K562 treated with DMSO at 1 percent for 48 hours (cell line): Measurements from ENCODE around the gene KRTAP4-1. TPM values are rescaled to one million over a fixed set of nuclear protein-coding genes. Genes with fewer than 3 reads are reported as not detected.

Experiments used
- total RNA-seq: library from RNA; unstranded; fragments of 300-600 nt; gene quantifications from 2 replicates; pipeline ENCODE4 v1.2.3, GENCODE V29; 2022; ENCODE audit warnings: low replicate concordance; ENCODE audit errors: extremely low read depth

The KRTAP4-1 gene
- not detected in 2 replicates for total RNA-seq

DNA sequence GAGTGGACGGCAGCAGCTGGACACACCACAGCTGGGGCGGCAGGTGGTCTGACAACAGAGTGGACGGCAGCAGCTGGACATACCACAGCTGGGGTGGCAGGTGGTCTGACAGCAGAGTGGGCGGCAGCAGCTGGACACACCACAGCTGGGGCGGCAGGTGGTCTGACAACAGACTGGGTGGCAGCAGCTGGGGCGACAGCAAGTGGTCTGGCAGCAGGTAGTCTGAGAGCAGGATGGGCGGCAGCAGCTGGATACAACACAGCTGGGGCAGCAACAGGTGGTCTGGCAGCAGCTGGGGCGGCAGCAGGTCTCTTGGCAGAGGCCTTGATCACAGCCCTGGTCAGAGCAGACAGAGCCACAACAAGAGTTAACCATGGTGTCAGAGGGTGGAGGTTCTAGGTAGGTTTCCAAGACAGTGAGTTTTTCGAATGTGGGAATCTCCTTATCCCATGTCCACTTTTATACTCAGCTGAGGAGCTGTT lies at the start of gene KRTAP4-1:
Gene KRTAP4-1, minus strand, starts transcription at position 432 of the 482 bp plus-strand sequence. Its CDS starts 57 bp downstream, at position 375.

GRCh38 chr17:41232399-41233105 lies 47.8 kb upstream of the KRTAP4-1 start, which contains the start of gene KRTAP9-3:
Gene KRTAP9-3, plus strand, starts transcription at chr17:41232449. Its CDS starts 53 bp downstream, at chr17:41232502.

GRCh38 chr17:41226598-41227095 lies 41.9 kb upstream of the KRTAP4-1 start, which contains the start of gene KRTAP9-2:
Gene KRTAP9-2, plus strand, starts transcription at chr17:41226648. Its CDS starts 7 bp downstream, at chr17:41226655.

DNA sequence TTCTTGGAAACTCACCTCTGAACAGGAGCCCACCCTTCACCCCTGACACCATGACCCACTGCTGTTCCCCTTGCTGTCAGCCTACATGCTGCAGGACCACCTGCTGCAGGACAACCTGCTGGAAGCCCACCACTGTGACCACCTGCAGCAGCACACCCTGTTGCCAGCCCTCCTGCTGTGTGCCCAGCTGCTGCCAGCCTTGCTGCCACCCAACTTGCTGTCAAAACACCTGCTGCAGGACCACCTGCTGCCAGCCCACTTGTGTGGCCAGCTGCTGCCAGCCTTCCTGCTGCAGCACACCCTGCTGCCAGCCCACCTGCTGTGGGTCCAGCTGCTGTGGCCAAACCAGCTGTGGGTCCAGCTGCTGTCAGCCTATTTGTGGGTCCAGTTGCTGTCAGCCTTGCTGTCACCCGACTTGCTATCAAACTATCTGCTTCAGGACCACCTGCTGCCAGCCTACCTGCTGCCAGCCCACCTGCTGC lies 5.2 kb upstream of the KRTAP4-1 start, which contains the start of gene KRTAP9-1:
Gene KRTAP9-1, plus strand, starts transcription at position 51 of the 482 bp plus-strand sequence. Its CDS starts 0 bp downstream, at position 51.

DNA sequence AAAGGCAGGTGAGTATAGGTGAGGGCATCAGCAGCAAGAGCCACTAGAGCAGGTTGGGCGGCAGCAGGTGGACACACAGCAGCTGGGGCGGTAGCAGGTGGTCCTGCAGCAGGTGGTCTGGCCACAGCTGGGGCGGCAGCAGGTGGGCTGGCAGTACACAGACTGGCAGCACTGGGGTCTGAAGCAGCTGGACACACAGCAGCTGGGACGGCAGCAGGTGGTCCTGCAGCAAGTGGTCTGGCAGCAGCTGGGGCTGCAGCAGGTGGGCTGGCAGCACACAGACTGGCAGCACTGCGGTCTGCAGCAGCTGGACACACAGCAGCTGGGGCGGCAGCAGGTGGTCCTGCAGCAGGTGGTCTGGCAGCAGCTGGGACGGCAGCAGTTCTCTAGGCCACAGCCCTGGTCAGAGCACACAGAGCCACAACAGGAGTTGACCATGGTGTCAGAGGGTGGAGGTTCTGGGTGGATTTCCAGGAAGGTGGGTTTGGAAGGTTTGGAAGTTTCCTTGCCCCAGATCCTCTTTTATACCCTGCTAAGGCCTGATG lies 6.9 kb downstream of the KRTAP4-1 start, which contains the start of gene KRTAP4-2:
Gene KRTAP4-2, minus strand, starts transcription at position 495 of the 545 bp plus-strand sequence. Its CDS starts 57 bp downstream, at position 438.

DNA sequence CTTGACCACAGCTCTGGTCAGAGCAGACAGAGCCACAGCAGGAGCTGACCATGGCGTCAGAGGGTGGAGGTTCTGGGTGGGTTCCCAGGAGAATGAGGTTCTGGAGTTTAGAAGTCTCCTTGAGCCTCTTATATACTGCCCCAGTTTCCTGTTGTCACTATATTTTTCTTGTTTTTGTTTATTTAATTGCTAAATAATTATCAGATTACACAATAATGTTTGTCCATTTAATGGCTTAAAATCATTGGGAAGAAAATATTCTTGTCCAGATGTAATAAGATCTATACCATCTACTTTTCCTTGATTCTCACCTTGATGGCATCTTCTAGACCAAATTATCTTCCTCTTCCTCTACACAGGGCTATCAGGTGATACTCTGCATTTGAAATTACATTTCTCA lies 16.6 kb downstream of the KRTAP4-1 start, which contains the start of gene KRTAP4-3:
Gene KRTAP4-3, minus strand, starts transcription at position 101 of the 400 bp plus-strand sequence. Its CDS starts 49 bp downstream, at position 52.

DNA sequence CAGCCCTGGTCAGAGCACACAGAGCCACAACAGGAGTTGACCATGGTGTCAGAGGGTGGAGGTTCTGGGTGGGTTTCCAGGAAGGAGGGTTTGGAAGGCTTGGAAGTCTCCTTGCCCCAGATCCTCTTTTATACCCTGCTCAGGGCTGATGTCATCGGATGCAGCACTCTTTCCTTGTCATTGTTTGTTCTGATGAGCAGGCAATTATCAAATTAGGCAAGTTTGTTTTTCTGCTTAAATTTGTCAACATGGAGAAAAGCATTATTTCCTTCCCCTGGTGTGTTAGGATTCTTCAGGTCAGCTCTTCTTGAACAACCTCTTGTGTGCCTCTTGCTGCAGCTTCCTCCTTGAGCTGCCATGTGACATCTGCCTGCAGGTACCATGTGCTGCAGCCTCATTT lies 24.1 kb downstream of the KRTAP4-1 start, which contains the start of gene KRTAP4-4:
Gene KRTAP4-4, minus strand, starts transcription at position 101 of the 400 bp plus-strand sequence. Its CDS starts 57 bp downstream, at position 44.

GRCh38 chr17:41149652-41149985 lies 35.1 kb downstream of the KRTAP4-1 start, which contains the start of gene KRTAP4-5:
Gene KRTAP4-5, minus strand, starts transcription at chr17:41149825. Its CDS starts 58 bp downstream, at chr17:41149767.

GRCh38 chr17:41140360-41141131 lies 44.2 kb downstream of the KRTAP4-1 start, which contains the start of gene KRTAP4-6:
Gene KRTAP4-6, minus strand, starts transcription at chr17:41140544. Its CDS starts 57 bp downstream, at chr17:41140487.

Other genes starting within 250 kb of the KRTAP4-1 start
- not detected in 2 replicates for gene KRT23, start 247.3 kb downstream of the KRTAP4-1 start, total RNA-seq
- gene KRT39, start 218.0 kb downstream of the KRTAP4-1 start, total RNA-seq = not detected in 2 replicates
- not detected in 2 replicates for gene KRT40, start 200.6 kb downstream of the KRTAP4-1 start, total RNA-seq
- not detected in 2 replicates for gene KRTAP3-3, start 190.7 kb downstream of the KRTAP4-1 start, total RNA-seq
- not detected in 2 replicates for gene KRTAP3-2, start 185.0 kb downstream of the KRTAP4-1 start, total RNA-seq
- not detected in 2 replicates for gene KRTAP3-1, start 175.8 kb downstream of the KRTAP4-1 start, total RNA-seq
- gene KRTAP1-5, start 157.7 kb downstream of the KRTAP4-1 start, total RNA-seq = not detected in 2 replicates
- gene KRTAP1-4, start 154.7 kb downstream of the KRTAP4-1 start, total RNA-seq = not detected in 2 replicates
- not detected in 2 replicates for gene KRTAP1-3, start 150.0 kb downstream of the KRTAP4-1 start, total RNA-seq
- gene KRTAP1-1, start 143.5 kb downstream of the KRTAP4-1 start, total RNA-seq = not detected in 2 replicates
- gene KRTAP2-1, start 137.6 kb downstream of the KRTAP4-1 start, total RNA-seq = not detected in 2 replicates
- not detected in 2 replicates for gene KRTAP2-2, start 129.7 kb downstream of the KRTAP4-1 start, total RNA-seq
- gene KRTAP2-3, start 124.8 kb downstream of the KRTAP4-1 start, total RNA-seq = not detected in 2 replicates
- gene KRTAP2-4, start 119.0 kb downstream of the KRTAP4-1 start, total RNA-seq = not detected in 2 replicates
- gene KRTAP4-7, start 100.8 kb downstream of the KRTAP4-1 start, total RNA-seq = not detected in 2 replicates
- not detected in 2 replicates for gene KRTAP4-8, start 86.8 kb downstream of the KRTAP4-1 start, total RNA-seq
- not detected in 2 replicates for gene KRTAP4-16, start 82.7 kb downstream of the KRTAP4-1 start, total RNA-seq
- not detected in 2 replicates for gene KRTAP4-9, start 79.5 kb downstream of the KRTAP4-1 start, total RNA-seq
- gene KRTAP4-11, start 66.5 kb downstream of the KRTAP4-1 start, total RNA-seq = not detected in 2 replicates
- not detected in 2 replicates for gene KRTAP4-12, start 60.7 kb downstream of the KRTAP4-1 start, total RNA-seq
- not detected in 2 replicates for gene KRTAP4-6, start 44.4 kb downstream of the KRTAP4-1 start, total RNA-seq
- gene KRTAP4-5, start 35.1 kb downstream of the KRTAP4-1 start, total RNA-seq = not detected in 2 replicates
- not detected in 2 replicates for gene KRTAP4-4, start 24.2 kb downstream of the KRTAP4-1 start, total RNA-seq
- gene KRTAP4-3, start 16.7 kb downstream of the KRTAP4-1 start, total RNA-seq = not detected in 2 replicates
- gene KRTAP4-2, start 6.7 kb downstream of the KRTAP4-1 start, total RNA-seq = not detected in 2 replicates
- not detected in 2 replicates for gene KRTAP9-1, start 5.0 kb upstream of the KRTAP4-1 start, total RNA-seq
- gene KRTAP9-2, start 41.7 kb upstream of the KRTAP4-1 start, total RNA-seq = not detected in 2 replicates
- gene KRTAP9-3, start 47.5 kb upstream of the KRTAP4-1 start, total RNA-seq = not detected in 2 replicates
- not detected in 2 replicates for gene KRTAP9-8, start 53.1 kb upstream of the KRTAP4-1 start, total RNA-seq
- not detected in 2 replicates for gene KRTAP9-4, start 64.8 kb upstream of the KRTAP4-1 start, total RNA-seq
- not detected in 2 replicates for gene KRTAP9-9, start 70.5 kb upstream of the KRTAP4-1 start, total RNA-seq
- not detected in 2 replicates for gene KRTAP9-6, start 80.5 kb upstream of the KRTAP4-1 start, total RNA-seq
- gene KRTAP9-7, start 90.8 kb upstream of the KRTAP4-1 start, total RNA-seq = not detected in 2 replicates
- gene KRTAP29-1, start 117.9 kb upstream of the KRTAP4-1 start, total RNA-seq = not detected in 2 replicates
- gene KRTAP16-1, start 124.4 kb upstream of the KRTAP4-1 start, total RNA-seq = not detected in 2 replicates
- gene KRTAP17-1, start 130.8 kb upstream of the KRTAP4-1 start, total RNA-seq = not detected in 2 replicates
- not detected in 2 replicates for gene KRT33A, start 165.9 kb upstream of the KRTAP4-1 start, total RNA-seq
- gene KRT33B, start 184.9 kb upstream of the KRTAP4-1 start, total RNA-seq = not detected in 2 replicates
- not detected in 2 replicates for gene KRT34, start 197.4 kb upstream of the KRTAP4-1 start, total RNA-seq
- not detected in 2 replicates for gene KRT31, start 212.7 kb upstream of the KRTAP4-1 start, total RNA-seq
- not detected in 2 replicates for gene KRT37, start 239.7 kb upstream of the KRTAP4-1 start, total RNA-seq